GM12874 (cell line): ENCODE data around the gene NOP9.

ENCODE experiments used
- TF ChIP-seq, protein P1 (sequence below): IDR thresholded peaks from 2 replicates; pipeline ENCODE4 v1.5.1; 2011; ENCODE audit warnings: low read depth, mild to moderate bottlenecking, control low read depth, low read length, moderate library complexity; ENCODE audit not compliant: insufficient read depth

Gene NOP9

DNA sequence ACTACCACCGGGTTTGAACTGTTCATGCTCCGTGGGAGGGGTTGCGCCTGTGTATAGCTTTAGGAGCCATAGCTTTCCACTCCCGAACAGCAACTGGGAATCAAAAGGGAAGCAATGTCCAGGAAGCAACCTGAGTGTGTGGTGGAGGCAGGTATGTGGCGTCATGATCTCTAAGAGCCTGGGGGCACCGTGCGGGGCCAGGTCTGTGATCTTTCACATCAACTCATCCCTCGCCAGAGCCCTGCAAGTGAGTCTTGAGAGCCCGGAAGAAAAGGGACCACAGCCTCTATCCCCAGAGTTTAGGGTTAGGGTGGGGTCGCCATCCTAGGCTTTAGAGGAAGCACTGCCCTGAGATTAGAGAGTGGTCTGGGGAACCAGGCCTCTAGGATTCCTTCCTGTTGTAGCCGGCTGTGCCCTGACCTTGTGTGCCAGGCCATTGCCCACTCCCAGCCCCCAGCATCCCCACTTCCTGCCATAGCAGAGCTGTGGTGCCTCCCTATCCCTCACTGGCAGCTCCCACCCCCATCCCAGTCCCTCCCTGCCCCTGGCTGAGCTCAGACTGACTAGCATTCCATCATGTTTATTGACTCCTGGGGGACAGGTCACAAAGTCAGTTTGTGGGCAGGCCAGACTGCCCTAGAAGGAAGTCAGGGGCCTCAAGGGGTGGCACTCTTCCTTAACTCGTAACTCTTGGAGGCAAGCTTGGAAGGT, 36.0 kb downstream of the NOP9 start:
- TF ChIP-seq, protein P1, sequence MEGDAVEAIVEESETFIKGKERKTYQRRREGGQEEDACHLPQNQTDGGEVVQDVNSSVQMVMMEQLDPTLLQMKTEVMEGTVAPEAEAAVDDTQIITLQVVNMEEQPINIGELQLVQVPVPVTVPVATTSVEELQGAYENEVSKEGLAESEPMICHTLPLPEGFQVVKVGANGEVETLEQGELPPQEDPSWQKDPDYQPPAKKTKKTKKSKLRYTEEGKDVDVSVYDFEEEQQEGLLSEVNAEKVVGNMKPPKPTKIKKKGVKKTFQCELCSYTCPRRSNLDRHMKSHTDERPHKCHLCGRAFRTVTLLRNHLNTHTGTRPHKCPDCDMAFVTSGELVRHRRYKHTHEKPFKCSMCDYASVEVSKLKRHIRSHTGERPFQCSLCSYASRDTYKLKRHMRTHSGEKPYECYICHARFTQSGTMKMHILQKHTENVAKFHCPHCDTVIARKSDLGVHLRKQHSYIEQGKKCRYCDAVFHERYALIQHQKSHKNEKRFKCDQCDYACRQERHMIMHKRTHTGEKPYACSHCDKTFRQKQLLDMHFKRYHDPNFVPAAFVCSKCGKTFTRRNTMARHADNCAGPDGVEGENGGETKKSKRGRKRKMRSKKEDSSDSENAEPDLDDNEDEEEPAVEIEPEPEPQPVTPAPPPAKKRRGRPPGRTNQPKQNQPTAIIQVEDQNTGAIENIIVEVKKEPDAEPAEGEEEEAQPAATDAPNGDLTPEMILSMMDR = no peak

DNA sequence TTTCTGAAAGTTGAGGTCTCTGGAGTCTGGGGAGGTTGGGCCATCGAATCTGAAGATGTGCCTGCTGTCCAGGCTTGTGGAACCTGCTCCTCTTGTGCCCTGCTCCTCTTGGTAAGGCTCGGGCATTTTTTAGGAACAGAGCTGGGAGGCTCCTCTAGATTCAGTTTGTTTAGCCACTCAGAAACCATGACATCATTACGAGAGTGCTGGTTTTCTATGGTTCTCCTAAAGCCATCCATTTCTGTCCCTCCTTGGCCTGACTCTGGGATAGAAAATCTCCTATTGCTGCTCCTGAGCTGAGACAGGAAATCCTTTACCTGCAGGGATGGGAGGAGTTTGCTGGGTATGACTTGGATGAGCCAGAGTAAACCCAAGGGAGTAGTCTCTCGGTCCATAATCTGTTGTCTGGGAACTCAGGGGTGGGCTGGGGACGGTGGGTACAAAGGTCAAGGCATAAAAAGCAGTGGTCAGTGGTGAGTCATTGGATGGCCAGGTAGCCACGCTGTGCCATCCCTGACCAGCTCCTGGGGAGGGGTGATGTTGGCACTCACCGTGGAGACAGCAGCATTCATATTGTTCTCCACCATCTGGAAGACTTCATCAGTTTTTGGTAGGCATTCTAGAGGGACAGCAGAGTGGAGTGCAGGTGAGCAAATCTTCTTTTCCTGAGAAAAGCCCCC, 37.6 kb downstream of the NOP9 start:
- TF ChIP-seq, protein P1 = no peak

DNA sequence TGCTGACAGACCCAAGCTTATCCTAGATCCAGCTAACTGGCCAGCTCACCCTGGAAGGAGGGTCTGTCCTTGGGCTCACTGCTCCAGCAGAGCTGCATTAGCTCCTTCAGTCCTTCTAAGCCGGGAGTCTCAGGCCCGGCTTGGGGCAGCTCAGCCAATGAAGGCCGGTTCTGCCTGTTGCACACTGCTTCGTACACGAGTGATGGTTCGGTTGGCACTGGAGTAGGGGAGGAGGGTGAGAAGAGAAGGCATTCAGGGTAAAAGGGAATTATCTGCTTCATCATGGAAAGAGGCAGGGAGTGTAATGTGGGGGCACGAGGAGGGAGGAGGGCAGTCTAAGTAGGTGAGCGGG, 38.1 kb downstream of the NOP9 start:
- TF ChIP-seq, protein P1 = no peak

DNA sequence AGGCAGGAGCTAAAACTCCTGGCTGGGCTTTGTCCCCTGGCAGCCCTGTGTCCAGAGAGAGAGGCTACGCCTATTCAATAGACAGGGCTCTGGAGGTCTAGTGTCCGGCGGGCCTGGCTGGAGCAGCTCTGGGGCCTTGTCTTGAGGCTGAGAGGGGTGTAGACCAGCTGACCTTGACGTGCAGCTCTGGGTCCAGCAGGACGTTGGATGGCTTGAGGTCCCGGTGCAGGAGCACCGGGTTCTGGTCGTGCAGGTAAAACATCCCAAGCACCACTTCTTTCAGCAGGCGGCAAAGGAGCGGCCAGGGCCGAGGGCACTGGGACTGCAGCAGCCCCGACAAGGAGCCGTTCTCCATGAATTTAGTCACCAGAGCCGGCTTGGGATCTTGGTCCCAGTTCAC, 39.2 kb downstream of the NOP9 start:
- TF ChIP-seq, protein P1 = no peak

DNA sequence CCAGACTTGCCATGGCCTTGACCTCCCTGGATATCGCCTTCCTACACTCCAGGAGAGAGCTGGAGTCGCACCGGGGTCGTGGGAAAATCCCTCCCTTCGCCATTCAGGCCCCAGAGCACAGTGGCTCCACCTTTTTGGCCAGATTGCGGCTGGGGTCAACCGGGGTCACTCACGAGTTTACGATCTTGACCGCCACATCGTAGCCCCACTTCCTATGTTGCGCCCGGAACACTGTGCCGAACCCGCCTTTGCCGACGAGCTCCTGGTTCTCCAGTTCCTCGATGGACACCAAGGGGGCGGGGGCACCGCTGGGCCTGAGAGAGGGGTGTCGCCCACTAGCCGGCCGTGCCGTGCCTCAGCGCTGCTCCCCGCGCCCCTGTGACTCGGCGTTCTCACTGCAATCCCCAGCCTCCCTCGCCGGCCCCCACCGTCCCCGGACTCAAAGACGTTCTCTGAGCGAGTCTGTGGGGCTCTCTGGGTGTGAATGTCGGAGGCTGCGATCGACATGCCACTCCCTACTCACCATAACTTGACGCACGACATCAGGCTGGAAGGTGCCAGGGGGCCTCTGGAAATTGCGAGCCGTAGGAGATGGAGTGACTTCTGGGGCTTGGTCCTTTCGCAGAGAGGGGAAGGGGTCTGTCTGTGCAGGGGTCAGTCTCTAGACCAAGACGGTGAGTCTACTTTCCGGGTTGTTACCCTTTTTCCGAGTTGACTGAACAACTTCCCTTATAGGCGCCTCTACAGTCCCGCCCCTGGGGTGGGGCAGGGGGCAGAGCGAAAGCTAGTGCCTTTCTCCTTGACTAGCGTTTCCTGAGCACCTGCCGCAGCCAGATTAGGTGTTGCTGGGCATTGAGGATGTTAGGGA, 39.9 kb downstream of the NOP9 start, which contains the start of gene RIPK3:
Gene RIPK3 (minus strand): TSS at position 708 of the 868 bp plus-strand sequence. CDS start 165 bp downstream, at position 543.
- TF ChIP-seq, protein P1 = no peak

DNA sequence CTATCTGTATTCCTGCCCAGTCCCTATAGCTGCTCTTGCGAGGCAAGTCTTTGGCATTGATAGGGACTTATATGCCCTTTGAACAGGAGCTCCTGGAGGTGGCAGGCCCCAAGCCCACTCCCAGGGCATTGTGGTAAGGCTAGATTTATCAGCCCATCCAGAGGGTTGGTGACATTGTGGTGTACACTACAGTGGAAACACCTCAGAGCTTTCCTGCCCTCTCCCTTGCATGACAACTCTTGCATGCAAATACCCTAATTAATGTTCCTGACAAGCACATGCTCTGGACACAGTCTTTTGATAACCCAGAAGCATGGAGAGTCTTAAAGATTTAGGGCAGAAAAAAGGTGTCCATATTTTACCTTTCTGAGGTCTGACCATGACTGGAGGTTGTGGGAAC, 41.0 kb downstream of the NOP9 start:
- TF ChIP-seq, protein P1 = no peak

DNA sequence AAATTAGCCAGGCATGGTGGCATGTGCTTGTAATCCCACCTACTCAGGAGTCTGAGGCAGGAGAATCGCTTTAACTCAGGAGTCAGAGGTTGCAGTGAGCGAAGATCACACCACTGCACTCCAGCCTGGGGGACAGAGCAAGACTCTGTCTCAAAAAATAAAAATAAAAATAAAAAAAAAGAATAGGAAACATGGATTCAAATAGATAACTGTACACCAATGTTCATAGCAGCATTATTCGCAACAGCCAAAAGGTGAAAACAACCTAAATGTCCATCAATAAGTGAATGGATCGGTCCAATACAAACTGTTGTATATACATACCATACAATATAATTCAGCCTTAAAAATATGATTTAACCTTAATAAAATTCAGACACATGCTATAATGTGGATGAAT, 43.2 kb downstream of the NOP9 start:
- TF ChIP-seq, protein P1 = no peak
